GM12874 (cell line): ENCODE measurements around the gene PLA2G4C.

ENCODE experiments used
- TF ChIP-seq, protein P1 (sequence below): IDR thresholded peaks from 2 replicates; pipeline ENCODE4 v1.5.1; 2011; ENCODE audit warnings: low read depth, mild to moderate bottlenecking, control low read depth, low read length, moderate library complexity; ENCODE audit not compliant: insufficient read depth

PLA2G4C gene

DNA sequence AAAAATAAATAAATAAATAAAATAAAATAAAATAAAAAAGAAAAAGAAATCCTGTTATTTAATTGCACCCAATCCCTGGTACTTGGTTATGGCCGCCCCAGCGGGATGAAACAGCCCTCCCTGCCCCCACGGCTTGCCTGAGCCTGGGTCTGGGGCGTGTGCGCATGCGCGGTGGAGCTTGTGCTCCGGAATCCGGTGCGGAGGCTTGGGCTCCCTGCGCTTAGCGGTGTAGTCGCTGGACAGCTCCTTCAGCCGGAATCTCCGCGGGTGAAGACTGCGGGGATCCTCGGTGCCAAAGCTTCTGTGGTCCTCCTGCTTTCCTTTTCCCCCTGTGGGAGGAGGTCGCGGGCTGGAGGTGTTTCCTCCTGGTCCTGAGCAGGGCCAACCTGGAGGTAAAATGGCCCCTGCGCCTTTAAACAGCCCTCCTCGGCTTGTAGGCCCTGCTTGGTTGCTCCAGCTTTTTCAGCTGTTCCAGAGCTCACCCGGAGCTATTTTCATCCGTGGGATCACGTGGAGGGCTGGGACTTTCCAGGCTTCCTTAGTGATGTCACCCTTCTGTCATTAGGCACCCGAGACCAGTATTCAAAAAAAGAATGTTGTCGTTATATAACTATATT lies at the start of gene PLA2G4C:
Gene PLA2G4C (minus strand): TSS at position 468 of the 617 bp plus-strand sequence. CDS start 4,288 bp downstream, outside the sequence.
- TF ChIP-seq, protein P1, sequence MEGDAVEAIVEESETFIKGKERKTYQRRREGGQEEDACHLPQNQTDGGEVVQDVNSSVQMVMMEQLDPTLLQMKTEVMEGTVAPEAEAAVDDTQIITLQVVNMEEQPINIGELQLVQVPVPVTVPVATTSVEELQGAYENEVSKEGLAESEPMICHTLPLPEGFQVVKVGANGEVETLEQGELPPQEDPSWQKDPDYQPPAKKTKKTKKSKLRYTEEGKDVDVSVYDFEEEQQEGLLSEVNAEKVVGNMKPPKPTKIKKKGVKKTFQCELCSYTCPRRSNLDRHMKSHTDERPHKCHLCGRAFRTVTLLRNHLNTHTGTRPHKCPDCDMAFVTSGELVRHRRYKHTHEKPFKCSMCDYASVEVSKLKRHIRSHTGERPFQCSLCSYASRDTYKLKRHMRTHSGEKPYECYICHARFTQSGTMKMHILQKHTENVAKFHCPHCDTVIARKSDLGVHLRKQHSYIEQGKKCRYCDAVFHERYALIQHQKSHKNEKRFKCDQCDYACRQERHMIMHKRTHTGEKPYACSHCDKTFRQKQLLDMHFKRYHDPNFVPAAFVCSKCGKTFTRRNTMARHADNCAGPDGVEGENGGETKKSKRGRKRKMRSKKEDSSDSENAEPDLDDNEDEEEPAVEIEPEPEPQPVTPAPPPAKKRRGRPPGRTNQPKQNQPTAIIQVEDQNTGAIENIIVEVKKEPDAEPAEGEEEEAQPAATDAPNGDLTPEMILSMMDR, result no peak

DNA sequence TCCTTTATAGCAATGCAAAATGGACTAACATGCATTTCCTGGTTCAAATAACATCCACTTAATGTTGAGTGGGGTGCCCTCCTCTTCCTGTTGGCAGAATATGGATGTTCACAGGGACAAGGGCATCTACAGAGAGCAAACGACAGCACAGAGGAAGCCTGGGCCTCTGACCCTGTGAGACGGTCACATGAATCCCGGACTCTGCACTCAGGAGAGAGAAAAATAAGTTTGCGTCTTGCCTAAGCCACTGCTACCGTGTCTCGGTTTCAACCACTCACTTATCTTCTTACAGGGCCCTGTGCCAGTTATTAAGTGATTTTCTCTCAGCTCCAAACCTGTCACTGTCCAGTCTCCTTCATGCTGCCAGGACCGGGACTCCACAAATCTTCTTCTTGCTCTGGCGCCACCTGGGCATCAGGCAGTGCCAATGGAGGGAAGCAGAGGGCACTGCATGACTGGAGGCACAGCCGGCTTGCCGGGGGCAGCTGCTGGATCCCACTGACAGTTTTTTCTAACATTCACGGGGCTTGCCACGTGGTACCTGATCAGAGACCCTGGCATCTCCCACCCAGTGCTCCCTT lies 47.7 kb upstream of the PLA2G4C start:
- TF ChIP-seq, protein P1, result no peak

DNA sequence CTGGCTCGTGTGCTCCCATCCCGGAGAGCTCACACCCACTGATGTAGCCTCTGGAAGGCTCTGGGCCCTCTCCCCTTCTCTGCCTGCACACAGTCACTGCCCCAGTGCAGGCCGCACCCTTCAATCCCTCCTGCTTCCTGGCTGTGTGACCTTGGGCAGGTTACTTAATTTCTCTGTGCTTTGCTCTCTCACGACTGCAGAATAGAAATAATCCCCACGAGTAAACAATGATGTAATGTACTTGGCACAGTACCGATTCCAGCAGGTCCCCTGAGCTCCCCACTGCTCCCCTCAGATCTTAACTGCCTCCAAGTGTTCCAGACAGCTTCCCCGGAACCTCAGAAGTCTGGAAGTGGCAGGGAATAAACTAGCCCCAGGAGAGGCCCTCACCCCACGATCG lies 43.4 kb upstream of the PLA2G4C start:
- TF ChIP-seq, protein P1, result no peak

DNA sequence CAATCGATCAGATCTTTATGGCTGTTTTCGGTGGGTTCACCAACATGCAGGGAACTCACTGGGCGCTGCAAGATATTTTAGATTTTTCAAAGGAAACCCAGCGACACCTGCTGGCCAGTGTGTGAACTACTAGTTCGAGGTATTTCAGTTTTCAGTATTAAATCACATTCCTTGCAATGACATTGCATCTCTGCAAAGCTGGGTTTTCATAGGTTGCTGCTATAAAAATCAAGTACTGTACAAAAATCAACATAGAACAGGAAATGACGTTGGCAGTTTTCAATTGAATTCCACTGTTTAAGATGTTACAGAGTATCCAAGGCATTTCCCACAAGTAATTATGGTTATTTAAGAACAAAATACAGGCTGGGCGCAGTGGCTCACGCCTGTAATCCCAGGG lies 41.9 kb upstream of the PLA2G4C start:
- TF ChIP-seq, protein P1, result peak; percentile 60

DNA sequence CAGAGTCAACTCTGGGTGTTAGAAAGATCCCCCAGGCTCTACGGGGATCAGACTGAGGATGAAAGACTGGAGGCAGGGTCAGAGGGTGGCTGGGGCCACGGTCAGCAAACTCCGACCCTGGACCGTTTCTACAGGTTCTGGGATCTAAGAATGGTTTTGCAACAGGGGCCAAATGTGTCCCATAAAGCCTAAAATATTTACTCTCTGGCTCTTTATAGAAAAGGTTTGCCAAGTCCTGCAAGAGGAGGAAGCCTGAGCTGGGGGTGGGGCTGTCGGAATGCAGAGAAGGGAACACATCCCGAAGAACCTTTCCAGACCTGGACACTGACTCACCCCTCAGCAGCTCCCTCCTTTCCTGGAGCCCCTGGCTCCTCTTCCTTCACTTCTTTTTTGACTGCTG lies 38.8 kb upstream of the PLA2G4C start:
- TF ChIP-seq, protein P1, result no peak

- TF ChIP-seq, protein P1, result no peak
Observed at GRCh38 chr19:48148576-48148975, 38.0 kb upstream of the PLA2G4C start.

- TF ChIP-seq, protein P1, result no peak
Observed at GRCh38 chr19:48147597-48148175, 37.1 kb upstream of the PLA2G4C start.
